Measurements from ENCODE around the gene TEX12. TPM values are rescaled to one million over a fixed set of nuclear protein-coding genes. Genes with fewer than 3 reads are reported as not detected.

The TEX12 gene
- total RNA-seq, 1 experiment from 2014 or later: not detected

DNA sequence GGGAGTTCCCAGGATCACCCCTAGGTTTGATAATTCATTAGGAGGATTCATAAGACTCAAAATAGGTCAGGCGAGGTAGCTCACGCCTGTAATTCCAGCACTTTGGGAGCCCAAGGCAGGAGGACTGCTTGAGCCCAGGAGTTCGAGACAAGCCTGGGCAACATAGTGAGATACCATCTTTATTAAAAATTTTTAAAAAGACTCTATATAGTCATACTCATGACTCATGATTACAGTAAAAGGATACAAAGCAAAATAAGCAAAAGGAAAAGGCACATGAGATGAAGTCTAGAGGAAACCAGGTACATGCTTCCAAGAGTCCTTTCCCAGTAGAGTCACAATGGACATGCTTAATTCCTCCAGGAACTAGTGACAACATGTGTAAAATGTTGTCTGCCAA is 45.1 kb downstream of the TEX12 start:
- no peak overlapping the region for H3K4me3 ChIP-seq
- H3K9me2 ChIP-seq (ENCODE audit: insufficient read depth): no peaks in the 10 kb centered on the region
- no peak overlapping the region for H3K4me2 ChIP-seq
- intact Hi-C loops (cut with micrococcal nuclease; ENCODE audit: unreplicated experiment): no loop called here
- H3K9me3 ChIP-seq (ENCODE audit: insufficient read depth, low read depth): no peaks in the 10 kb centered on the region
- H3K4me1 ChIP-seq (replicated peaks; ENCODE audit: insufficient read depth): peaks cover 19% of the 10 kb centered on the region
- H3F3A ChIP-seq (ENCODE audit: insufficient read depth, low read depth): 0 out of 2 replicates have a peak, but pooled peaks cover 14% of the 10 kb centered on the region
- H3K36me3 ChIP-seq (ENCODE audit: low read depth): no peaks in the 10 kb centered on the region
- TF ChIP-seq, protein P1, sequence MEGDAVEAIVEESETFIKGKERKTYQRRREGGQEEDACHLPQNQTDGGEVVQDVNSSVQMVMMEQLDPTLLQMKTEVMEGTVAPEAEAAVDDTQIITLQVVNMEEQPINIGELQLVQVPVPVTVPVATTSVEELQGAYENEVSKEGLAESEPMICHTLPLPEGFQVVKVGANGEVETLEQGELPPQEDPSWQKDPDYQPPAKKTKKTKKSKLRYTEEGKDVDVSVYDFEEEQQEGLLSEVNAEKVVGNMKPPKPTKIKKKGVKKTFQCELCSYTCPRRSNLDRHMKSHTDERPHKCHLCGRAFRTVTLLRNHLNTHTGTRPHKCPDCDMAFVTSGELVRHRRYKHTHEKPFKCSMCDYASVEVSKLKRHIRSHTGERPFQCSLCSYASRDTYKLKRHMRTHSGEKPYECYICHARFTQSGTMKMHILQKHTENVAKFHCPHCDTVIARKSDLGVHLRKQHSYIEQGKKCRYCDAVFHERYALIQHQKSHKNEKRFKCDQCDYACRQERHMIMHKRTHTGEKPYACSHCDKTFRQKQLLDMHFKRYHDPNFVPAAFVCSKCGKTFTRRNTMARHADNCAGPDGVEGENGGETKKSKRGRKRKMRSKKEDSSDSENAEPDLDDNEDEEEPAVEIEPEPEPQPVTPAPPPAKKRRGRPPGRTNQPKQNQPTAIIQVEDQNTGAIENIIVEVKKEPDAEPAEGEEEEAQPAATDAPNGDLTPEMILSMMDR (conservative IDR thresholded peaks at IDR 0.05): no peak
- TF ChIP-seq EZH2 (IDR thresholded peaks at IDR 0.05; ENCODE audit: low read depth): no peak
- no peak overlapping the region for H3K27ac ChIP-seq
- POLR2A ChIA-PET (ENCODE audit: unreplicated experiment): no interaction called here
- H3K79me2 ChIP-seq (ENCODE audit: low read depth): no peaks in the 10 kb centered on the region
- no peak for DNase-seq
- H2AFZ ChIP-seq: no peak overlapping the region
- CTCF ChIA-PET: interaction anchor here (0.5 kb wide), 1 partner anchor 884 kb away, joined by 3 read pairs; no protein-coding TSS in a partner anchor
- no peaks in the 10 kb centered on the region for H4K20me1 ChIP-seq (ENCODE audit: insufficient read depth)
- no peaks in the 10 kb centered on the region for H3K27me3 ChIP-seq (ENCODE audit: insufficient read depth, low read depth)
- no TSS peak for BruUV-seq (replicated peaks)

DNA sequence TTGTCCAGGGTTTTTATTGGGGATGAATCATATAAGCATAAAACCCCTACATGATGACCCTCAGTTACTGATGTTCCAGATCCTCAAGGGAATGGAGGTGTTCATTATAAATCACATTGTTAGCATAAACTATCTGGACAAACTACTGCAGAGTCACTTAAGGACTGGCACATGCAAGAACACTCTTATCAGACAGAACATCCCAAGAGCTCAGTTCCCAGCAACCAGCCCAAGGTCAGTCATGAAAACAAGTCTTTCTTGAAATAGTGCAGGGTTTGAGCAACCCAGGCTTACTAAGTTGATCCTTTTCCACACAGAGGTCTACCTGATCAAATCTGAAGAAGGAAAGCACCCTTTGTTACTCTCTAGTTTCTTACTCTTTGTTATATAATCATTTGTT is 45.5 kb downstream of the TEX12 start:
- Histone ChIP-seq H3K27me3 (ENCODE audit: insufficient read depth, low read depth) (no peaks in the 10 kb centered on the region), H3K4me3 (no peak overlapping the region), H3K36me3 (ENCODE audit: low read depth) (no peaks in the 10 kb centered on the region), H4K20me1 (ENCODE audit: insufficient read depth) (no peaks in the 10 kb centered on the region), H3K4me1 (replicated peaks; ENCODE audit: insufficient read depth) (peaks cover 19% of the 10 kb centered on the region), H3K9me3 (ENCODE audit: insufficient read depth, low read depth) (no peaks in the 10 kb centered on the region), H3K9me2 (ENCODE audit: insufficient read depth) (no peaks in the 10 kb centered on the region), H3K27ac (no peak overlapping the region), H3F3A (ENCODE audit: insufficient read depth, low read depth) (0 out of 2 replicates have a peak, but pooled peaks cover 14% of the 10 kb centered on the region), H3K4me2 (no peak overlapping the region), H2AFZ (no peak overlapping the region), H3K79me2 (ENCODE audit: low read depth) (no peaks in the 10 kb centered on the region)
- intact Hi-C loops (cut with micrococcal nuclease; ENCODE audit: unreplicated experiment): no loop called here
- DNase-seq: no peak
- CTCF ChIA-PET: no interaction called here
- BruUV-seq (replicated peaks): no TSS peak
- TF ChIP-seq, protein P1 (conservative IDR thresholded peaks at IDR 0.05): no peak
- TF ChIP-seq EZH2 (IDR thresholded peaks at IDR 0.05; ENCODE audit: low read depth): no peak
- POLR2A ChIA-PET (ENCODE audit: unreplicated experiment): no interaction called here

DNA sequence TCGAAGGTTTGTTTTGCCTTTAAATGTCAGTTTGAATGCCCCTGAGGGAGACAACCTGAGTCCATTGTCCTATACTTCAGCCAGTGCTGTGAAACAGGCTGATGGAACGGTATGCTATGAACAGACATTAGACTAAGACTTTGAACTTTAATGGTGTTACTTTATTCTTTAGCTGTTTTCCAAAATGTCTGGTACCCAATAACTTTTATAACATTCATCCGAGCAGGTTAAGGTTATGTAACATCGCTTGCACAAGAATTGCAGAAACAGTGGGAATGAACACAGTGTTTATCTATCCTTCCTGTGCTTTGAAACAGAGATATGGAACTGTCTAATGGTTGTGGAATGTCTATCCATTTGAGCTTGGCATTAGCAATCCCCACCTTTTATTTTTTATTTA is 46.6 kb downstream of the TEX12 start:
- no peak overlapping the region for H2AFZ ChIP-seq
- TF ChIP-seq, protein P1 (conservative IDR thresholded peaks at IDR 0.05): no peak
- H3F3A ChIP-seq (ENCODE audit: insufficient read depth, low read depth): 0 out of 2 replicates have a peak, but pooled peaks cover 14% of the 10 kb centered on the region
- DNase-seq: peak in 1 of 2 experiments; percentile 64
- no peaks in the 10 kb centered on the region for H3K79me2 ChIP-seq (ENCODE audit: low read depth)
- H3K36me3 ChIP-seq (ENCODE audit: low read depth): no peaks in the 10 kb centered on the region
- ChIA-PET CTCF (no interaction called here), POLR2A (ENCODE audit: unreplicated experiment) (interaction anchor here (0.6 kb wide), 1 partner anchor 93 kb away, joined by 5 read pairs; no protein-coding TSS in a partner anchor)
- peaks cover 19% of the 10 kb centered on the region for H3K4me1 ChIP-seq (replicated peaks; ENCODE audit: insufficient read depth)
- H3K4me2 ChIP-seq: no peak overlapping the region
- H3K4me3 ChIP-seq: no peak overlapping the region
- H3K9me3 ChIP-seq (ENCODE audit: insufficient read depth, low read depth): no peaks in the 10 kb centered on the region
- intact Hi-C loops (cut with micrococcal nuclease; ENCODE audit: unreplicated experiment): no loop called here
- no peak overlapping the region for H3K27ac ChIP-seq
- H3K9me2 ChIP-seq (ENCODE audit: insufficient read depth): no peaks in the 10 kb centered on the region
- H4K20me1 ChIP-seq (ENCODE audit: insufficient read depth): no peaks in the 10 kb centered on the region
- BruUV-seq (replicated peaks): no TSS peak
- H3K27me3 ChIP-seq (ENCODE audit: insufficient read depth, low read depth): no peaks in the 10 kb centered on the region
